HL-60 (cell line): Measurements from ENCODE around the gene NPR2.

ENCODE experiments used
- CTCF ChIP-seq: IDR thresholded peaks from one replicate; pipeline ENCODE4 v1.5.1; 2011; ENCODE audit warnings: low read length, control low read depth, inconsistent platforms; ENCODE audit not compliant: insufficient read depth
- GABPA ChIP-seq: IDR thresholded peaks from 2 replicates; pipeline ENCODE4 v1.6.1; 2012; ENCODE audit warnings: low read depth

- TF ChIP-seq CTCF (no peak), GABPA (no peak)
These were observed 61.0 kb downstream of the NPR2 start for GRCh38 chr9:35852267-35852815.
